Loucy (cell line): ENCODE data around the gene FANCC.

Experiments used
- CTCF ChIP-seq: fragments of 200-600 bp; sonication (generic); conservative IDR thresholded peaks from 2 replicates; pipeline ENCODE4 v1.5.1; 2014; ENCODE audit warnings: mild to moderate bottlenecking, antibody characterized with exemption, low read length
- EZH2phosphoT487 ChIP-seq: fragments of 200-600 bp; IDR thresholded peaks from 2 replicates; pipeline ENCODE4 v1.6.1; 2018; ENCODE audit warnings: antibody characterized with exemption, mild to moderate bottlenecking, moderate library complexity, borderline replicate concordance

GRCh38 chr9:95120781-95121370, 196.6 kb downstream of the FANCC start:
- TF ChIP-seq CTCF (no peak), EZH2phosphoT487 (no peak)
